Measurements from ENCODE around the gene SPATA31D4. TPM values are rescaled to one million over a fixed set of nuclear protein-coding genes. Genes with fewer than 3 reads are reported as not detected.

Gene SPATA31D4
- not detected for total RNA-seq

DNA sequence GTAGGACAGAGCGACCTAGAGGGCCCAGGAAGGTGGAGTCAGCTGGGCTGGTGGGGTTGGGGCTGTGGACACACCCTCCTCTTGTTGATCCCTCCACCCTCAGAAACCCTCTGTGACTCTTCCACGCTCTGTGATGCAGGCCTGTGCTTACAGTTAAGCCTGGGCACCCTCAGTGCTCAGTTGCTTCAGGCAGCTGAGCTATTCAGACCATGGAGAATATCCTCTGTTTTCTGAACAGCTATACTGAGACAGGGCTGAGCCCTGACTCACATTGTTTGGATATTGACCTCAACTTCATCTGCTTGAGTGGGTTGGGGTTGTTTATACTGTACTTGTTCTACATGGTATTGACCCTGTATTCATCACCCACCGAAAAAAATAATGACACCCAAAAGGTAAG is at the start of gene SPATA31D4:
Gene SPATA31D4, plus strand, starts transcription at position 124 of the 400 bp plus-strand sequence. Its CDS starts 86 bp downstream, at position 210.

DNA sequence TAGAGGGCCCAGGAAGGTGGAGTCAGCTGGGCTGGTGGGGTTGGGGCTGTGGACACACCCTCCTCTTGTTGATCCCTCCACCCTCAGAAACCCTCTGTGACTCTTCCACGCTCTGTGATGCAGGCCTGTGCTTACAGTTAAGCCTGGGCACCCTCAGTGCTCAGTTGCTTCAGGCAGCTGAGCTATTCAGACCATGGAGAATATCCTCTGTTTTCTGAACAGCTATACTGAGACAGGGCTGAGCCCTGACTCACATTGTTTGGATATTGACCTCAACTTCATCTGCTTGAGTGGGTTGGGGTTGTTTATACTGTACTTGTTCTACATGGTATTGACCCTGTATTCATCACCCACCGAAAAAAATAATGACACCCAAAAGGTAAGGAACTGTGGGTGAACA is 15.2 kb downstream of the SPATA31D4 start, which contains the start of gene SPATA31D3:
Gene SPATA31D3, plus strand, starts transcription at position 108 of the 400 bp plus-strand sequence. Its CDS starts 86 bp downstream, at position 194.

Small RNA genes within 50 kb of the gene (small RNA-seq; reads per million reads assigned to genes)
- gene RF00189 (ENCODE audit: low replicate concordance) (0.07 reads per million), gene RNA5SP287 (ENCODE audit: low replicate concordance) (not detected)

Other genes starting within 250 kb of the SPATA31D4 start
- 90.2 TPM for gene TLE1, start 238.9 kb upstream of the SPATA31D4 start, total RNA-seq
- gene SPATA31D3, start 15.1 kb downstream of the SPATA31D4 start, total RNA-seq: not detected
- not detected for gene SPATA31D1, start 60.3 kb downstream of the SPATA31D4 start, total RNA-seq

Measured in metanephros (tissue), 2 donors.